GM23338 (cell line): ENCODE data around the gene EPHB3.
"Not testable (repeated sequence)": the region's sequence is repeated elsewhere in the genome, so short reads cannot be mapped to it uniquely, and the experiment has no call there.

Source experiments
- POLR2AphosphoS5 ChIP-seq: IDR thresholded peaks from 2 replicates; pipeline ENCODE4 v1.6.1; 2016; ENCODE audit warnings: antibody characterized with exemption, low read depth
- TF ChIP-seq, protein P1 (sequence below), 2 experiments: fragments of 200-600 bp in 1 of 2; sonication (generic) in 1 of 2; conservative IDR thresholded peaks; 2 replicates each; pipeline versions ENCODE4 v1.5.1 to v1.6.1; 2016 to 2017; ENCODE audit warnings: antibody characterized with exemption in 2 of 2, low read depth in 2 of 2, mild to moderate bottlenecking in 2 of 2, moderate library complexity in 1 of 2

DNA sequence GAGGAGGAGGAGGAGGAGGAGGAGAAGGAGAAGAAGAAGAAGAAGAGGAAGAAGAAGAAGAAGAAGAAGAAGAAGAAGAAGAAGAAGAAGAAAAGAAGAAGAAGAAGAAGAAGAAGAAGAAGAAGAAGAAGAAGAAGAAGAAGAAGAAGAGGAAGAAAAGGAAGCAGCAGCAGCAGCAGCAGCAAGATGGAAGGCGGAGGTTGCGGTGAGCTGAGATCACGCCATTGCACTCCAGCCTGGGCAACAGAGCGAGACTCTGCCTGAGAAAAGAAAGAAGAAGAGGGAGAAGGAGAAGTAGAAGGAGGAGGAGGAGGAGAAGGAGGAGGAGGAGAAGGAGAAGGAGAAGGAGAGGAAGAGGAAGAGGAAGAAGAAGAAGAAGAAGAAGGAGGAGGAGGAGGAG is 55.7 kb downstream of the EPHB3 start:
- TF ChIP-seq, protein P1, sequence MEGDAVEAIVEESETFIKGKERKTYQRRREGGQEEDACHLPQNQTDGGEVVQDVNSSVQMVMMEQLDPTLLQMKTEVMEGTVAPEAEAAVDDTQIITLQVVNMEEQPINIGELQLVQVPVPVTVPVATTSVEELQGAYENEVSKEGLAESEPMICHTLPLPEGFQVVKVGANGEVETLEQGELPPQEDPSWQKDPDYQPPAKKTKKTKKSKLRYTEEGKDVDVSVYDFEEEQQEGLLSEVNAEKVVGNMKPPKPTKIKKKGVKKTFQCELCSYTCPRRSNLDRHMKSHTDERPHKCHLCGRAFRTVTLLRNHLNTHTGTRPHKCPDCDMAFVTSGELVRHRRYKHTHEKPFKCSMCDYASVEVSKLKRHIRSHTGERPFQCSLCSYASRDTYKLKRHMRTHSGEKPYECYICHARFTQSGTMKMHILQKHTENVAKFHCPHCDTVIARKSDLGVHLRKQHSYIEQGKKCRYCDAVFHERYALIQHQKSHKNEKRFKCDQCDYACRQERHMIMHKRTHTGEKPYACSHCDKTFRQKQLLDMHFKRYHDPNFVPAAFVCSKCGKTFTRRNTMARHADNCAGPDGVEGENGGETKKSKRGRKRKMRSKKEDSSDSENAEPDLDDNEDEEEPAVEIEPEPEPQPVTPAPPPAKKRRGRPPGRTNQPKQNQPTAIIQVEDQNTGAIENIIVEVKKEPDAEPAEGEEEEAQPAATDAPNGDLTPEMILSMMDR (conservative IDR thresholded peaks at IDR 0.05; ENCODE audit: low read depth in 2 of 2) = not testable (repeated sequence)
- TF ChIP-seq POLR2AphosphoS5 = not testable (repeated sequence)
